ENCODE measurements around the gene HYPK. TPM values are rescaled to one million over a fixed set of nuclear protein-coding genes. Genes with fewer than 3 reads are reported as not detected.

The HYPK gene
- total RNA-seq, 2 experiments from 2014 or later: 16.7 to 19.1 TPM

- peaks cover 12% of the 10 kb centered on the region for H3K36me3 Mint-ChIP-seq
Measured at GRCh38 chr15:43776718-43777266, 23.6 kb upstream of the HYPK start, which contains the start of gene ELL3. TSS of gene ELL3 (minus strand) at chr15:43776966. CDS start at chr15:43776901, 65 bp downstream.

GRCh38 chr15:43777267-43777914 lies 23.0 kb upstream of the HYPK start:
- DNase-seq: peak; percentile 93
- no peaks in the 10 kb centered on the region for H3K9me3 Mint-ChIP-seq

More at GRCh38 chr15:43776718-43777266, 23.6 kb upstream of the HYPK start, which contains the start of gene ELL3:
- Mint-ChIP-seq H3K27ac (peak within 1 kb of the TSS; percentile 84), H3K27me3 (no peaks in the 10 kb centered on the region), H3K4me1 (ENCODE audit: low read depth) (peaks cover 24% of the 10 kb centered on the region), H3K9me3 (no peaks in the 10 kb centered on the region), H3K4me3 (peak within 1 kb of the TSS; percentile 85)
- peak; percentile 87 for DNase-seq
- ChIA-PET POLR2A (interaction anchor here (0.7 to 2.5 kb wide), 9 partner anchors 13 to 51 kb away, joined by 3 to 21 read pairs (median 6); partner anchors contain the start of genes HYPK, MFAP1, SERF2 and SERINC4), CTCF (interaction anchor here (0.8 to 2.1 kb wide), 9 partner anchors 12 to 35 kb away, joined by 3 to 15 read pairs (median 5); partner anchors contain the start of genes HYPK and SERINC4)
- intact Hi-C loops (cut with micrococcal nuclease): loop anchor here (1.0 to 2.0 kb wide), 3 partner anchors 16 to 48 kb away; partner anchors contain the start of genes MFAP1 and SERF2

GRCh38 chr15:43779016-43779415 lies 21.4 kb upstream of the HYPK start:
- Mint-ChIP-seq H3K27ac (no peak overlapping the region), H3K36me3 (no peaks in the 10 kb centered on the region), H3K27me3 (no peaks in the 10 kb centered on the region), H3K9me3 (no peaks in the 10 kb centered on the region), H3K4me3 (no peak overlapping the region), H3K4me1 (ENCODE audit: low read depth) (peaks cover 24% of the 10 kb centered on the region)
- ChIA-PET CTCF (interaction anchor here (1.2 kb wide), 1 partner anchor 10 kb away, joined by 3 read pairs; no protein-coding TSS in a partner anchor), POLR2A (no interaction called here)
- intact Hi-C loops (cut with micrococcal nuclease): no loop called here
- DNase-seq: no peak

More at GRCh38 chr15:43777267-43777914, 23.0 kb upstream of the HYPK start:
- CTCF ChIA-PET: interaction anchor here (0.8 to 2.1 kb wide), 9 partner anchors 11 to 35 kb away, joined by 3 to 15 read pairs (median 5); partner anchors contain the start of genes HYPK and SERINC4
- Mint-ChIP-seq H3K27me3 (no peaks in the 10 kb centered on the region), H3K36me3 (peaks cover 6% of the 10 kb centered on the region), H3K4me3 (peak overlapping the region; percentile 85), H3K4me1 (ENCODE audit: low read depth) (peaks cover 24% of the 10 kb centered on the region), H3K27ac (peak overlapping the region; percentile 84)
- POLR2A ChIA-PET: interaction anchor here (0.7 to 2.5 kb wide), 9 partner anchors 13 to 50 kb away, joined by 3 to 21 read pairs (median 6); partner anchors contain the start of genes HYPK, MFAP1, SERF2 and SERINC4
- intact Hi-C loops (cut with micrococcal nuclease): loop anchor here (1.0 to 2.0 kb wide), 3 partner anchors 15 to 47 kb away; partner anchors contain the start of genes MFAP1 and SERF2

- Mint-ChIP-seq H3K36me3 (peaks cover 23% of the 10 kb centered on the region), H3K27ac (no peak overlapping the region), H3K9me3 (no peaks in the 10 kb centered on the region), H3K4me3 (no peak overlapping the region), H3K27me3 (no peaks in the 10 kb centered on the region), H3K4me1 (ENCODE audit: low read depth) (peaks cover 17% of the 10 kb centered on the region)
- POLR2A ChIA-PET: no interaction called here
- CTCF ChIA-PET: interaction anchor here (0.8 to 2.0 kb wide), 2 partner anchors 13 to 19 kb away, joined by 3 to 5 read pairs; partner anchors contain the start of gene ELL3
- intact Hi-C loops (cut with micrococcal nuclease): no loop called here
- no peak for DNase-seq
Measured at GRCh38 chr15:43789409-43789808, 11.0 kb upstream of the HYPK start.

GRCh38 chr15:43791993-43792760 lies 8.2 kb upstream of the HYPK start, which contains the start of gene SERF2:
TSS of gene SERF2 (plus strand) at chr15:43792320. CDS start at chr15:43792377, 57 bp downstream.
- Mint-ChIP-seq H3K9me3 (no peaks in the 10 kb centered on the region), H3K27me3 (no peaks in the 10 kb centered on the region), H3K36me3 (peaks cover 44% of the 10 kb centered on the region), H3K27ac (peak within 1 kb of the TSS; percentile 96), H3K4me1 (ENCODE audit: low read depth) (peaks cover 38% of the 10 kb centered on the region), H3K4me3 (peak within 1 kb of the TSS; percentile 95)
- DNase-seq: peak; percentile 100
- POLR2A ChIA-PET: interaction anchor here (0.8 to 4.5 kb wide), 6 partner anchors 8 to 46 kb away, joined by 5 to 21 read pairs (median 10); partner anchors contain the start of genes ELL3, HYPK, MFAP1 and PDIA3
- CTCF ChIA-PET: interaction anchor here (1.1 to 1.8 kb wide), 3 partner anchors 15 to 22 kb away, joined by 3 to 15 read pairs (median 5); partner anchors contain the start of gene ELL3
- intact Hi-C loops (cut with micrococcal nuclease): loop anchor here (1.0 to 2.0 kb wide), 4 partner anchors 8 to 43 kb away; partner anchors contain the start of genes HYPK, MFAP1 and SERINC4

- DNase-seq: peak; percentile 64
- peaks cover 38% of the 10 kb centered on the region for H3K4me1 Mint-ChIP-seq (ENCODE audit: low read depth)
- H3K27me3 Mint-ChIP-seq: no peaks in the 10 kb centered on the region
- no peaks in the 10 kb centered on the region for H3K9me3 Mint-ChIP-seq
- ChIA-PET POLR2A (interaction anchor here (0.8 to 4.5 kb wide), 6 partner anchors 8 to 47 kb away, joined by 5 to 21 read pairs (median 10); partner anchors contain the start of genes ELL3, HYPK, MFAP1 and PDIA3), CTCF (interaction anchor here (1.1 to 1.5 kb wide), 2 partner anchors 16 to 23 kb away, joined by 3 to 5 read pairs; partner anchors contain the start of gene ELL3)
- peaks cover 44% of the 10 kb centered on the region for H3K36me3 Mint-ChIP-seq
- H3K27ac Mint-ChIP-seq: peak overlapping the region; percentile 96
- intact Hi-C loops (cut with micrococcal nuclease): loop anchor here (1.0 to 2.0 kb wide), 4 partner anchors 7 to 44 kb away; partner anchors contain the start of genes HYPK, MFAP1 and SERINC4
- H3K4me3 Mint-ChIP-seq: peak overlapping the region; percentile 95
Measured at GRCh38 chr15:43792761-43793476, 7.5 kb upstream of the HYPK start.

GRCh38 chr15:43793647-43794046 lies 6.8 kb upstream of the HYPK start:
- DNase-seq: no peak
- CTCF ChIA-PET: interaction anchor here (1.1 to 1.5 kb wide), 2 partner anchors 17 to 24 kb away, joined by 3 to 5 read pairs; partner anchors contain the start of gene ELL3
- POLR2A ChIA-PET: interaction anchor here (1.0 to 4.5 kb wide), 4 partner anchors 17 to 47 kb away, joined by 5 to 21 read pairs (median 11); partner anchors contain the start of genes ELL3, MFAP1, PDIA3 and WDR76
- peak overlapping the region; percentile 96 for H3K27ac Mint-ChIP-seq
- peaks cover 49% of the 10 kb centered on the region for H3K36me3 Mint-ChIP-seq
- H3K4me3 Mint-ChIP-seq: peak overlapping the region; percentile 95
- H3K4me1 Mint-ChIP-seq (ENCODE audit: low read depth): peaks cover 44% of the 10 kb centered on the region
- no peaks in the 10 kb centered on the region for H3K27me3 Mint-ChIP-seq
- intact Hi-C loops (cut with micrococcal nuclease): loop anchor here (2.0 kb wide), 1 partner anchor 45 kb away; no protein-coding TSS in a partner anchor
- H3K9me3 Mint-ChIP-seq: no peaks in the 10 kb centered on the region

GRCh38 chr15:43794269-43795037 lies 5.9 kb upstream of the HYPK start:
- DNase-seq: no peak
- ChIA-PET POLR2A (interaction anchor here (0.6 to 4.5 kb wide), 3 partner anchors 18 to 40 kb away, joined by 3 to 21 read pairs (median 3); partner anchors contain the start of gene ELL3), CTCF (interaction anchor here (0.7 kb wide), 1 partner anchor 18 kb away, joined by 5 read pairs; the partner anchor contains the start of gene ELL3)
- Mint-ChIP-seq H3K36me3 (peaks cover 56% of the 10 kb centered on the region), H3K27ac (peak overlapping the region; percentile 96), H3K27me3 (no peaks in the 10 kb centered on the region), H3K9me3 (no peaks in the 10 kb centered on the region), H3K4me1 (ENCODE audit: low read depth) (peaks cover 51% of the 10 kb centered on the region), H3K4me3 (peak overlapping the region; percentile 95)
- intact Hi-C loops (cut with micrococcal nuclease): no loop called here

GRCh38 chr15:43795197-43795596 lies 5.2 kb upstream of the HYPK start:
- Mint-ChIP-seq H3K4me1 (ENCODE audit: low read depth) (peaks cover 58% of the 10 kb centered on the region), H3K9me3 (no peaks in the 10 kb centered on the region), H3K27ac (peak overlapping the region; percentile 38), H3K36me3 (peaks cover 64% of the 10 kb centered on the region), H3K4me3 (no peak overlapping the region), H3K27me3 (no peaks in the 10 kb centered on the region)
- POLR2A ChIA-PET: interaction anchor here (0.6 to 4.5 kb wide), 3 partner anchors 19 to 39 kb away, joined by 3 to 21 read pairs (median 3); partner anchors contain the start of gene ELL3
- intact Hi-C loops (cut with micrococcal nuclease): no loop called here
- DNase-seq: no peak
- CTCF ChIA-PET: interaction anchor here (0.7 kb wide), 1 partner anchor 19 kb away, joined by 5 read pairs; the partner anchor contains the start of gene ELL3

Data from activated CD4-positive, alpha-beta memory T cell treated with anti-CD3 and anti-CD28 coated beads for 36 hours (primary cell).